C4-2B (cell line): ENCODE data around the gene MYH13.

Experiments
- ZFX ChIP-seq: fragments of 450-650 bp; IDR thresholded peaks from 2 replicates; pipeline ENCODE4 v1.6.1; 2017
- TF ChIP-seq, protein P1 (sequence below): fragments of 450-650 bp; conservative IDR thresholded peaks from 2 replicates; pipeline ENCODE4 v1.5.1; 2017; ENCODE audit warnings: mild to moderate bottlenecking

DNA sequence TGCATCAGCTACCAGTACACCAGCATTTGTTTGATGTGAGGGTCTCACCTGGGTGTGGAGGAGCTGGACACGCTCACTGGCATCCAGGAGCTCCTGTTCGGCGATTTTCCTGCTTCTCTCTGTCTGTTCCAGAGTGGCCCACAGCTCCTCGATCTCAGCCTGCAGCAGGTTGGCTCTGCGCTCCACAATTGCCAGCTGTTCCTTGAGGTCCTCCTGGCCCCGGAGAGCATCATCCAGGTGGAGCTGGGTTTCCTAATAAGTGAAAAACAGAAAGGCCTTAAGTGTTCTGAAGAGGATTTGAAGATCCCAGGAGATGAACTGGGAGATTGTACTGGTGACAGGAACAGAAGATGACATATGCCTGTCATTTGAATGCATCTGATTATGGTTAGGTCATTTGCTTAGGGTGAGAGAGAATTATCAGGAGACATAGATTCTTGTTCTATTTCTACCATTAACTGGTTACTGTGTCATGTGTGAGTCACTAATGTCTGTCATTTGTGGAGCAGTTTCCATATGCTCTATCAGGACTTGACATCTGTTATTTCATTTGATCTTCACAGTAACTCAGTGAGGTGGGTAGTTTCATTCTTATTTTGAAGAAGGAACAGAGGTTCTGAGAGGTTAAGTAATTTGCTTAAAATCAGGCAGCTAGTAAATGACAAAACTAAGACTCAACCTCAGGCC lies 21.5 kb upstream of the MYH13 start:
- TF ChIP-seq, protein P1, sequence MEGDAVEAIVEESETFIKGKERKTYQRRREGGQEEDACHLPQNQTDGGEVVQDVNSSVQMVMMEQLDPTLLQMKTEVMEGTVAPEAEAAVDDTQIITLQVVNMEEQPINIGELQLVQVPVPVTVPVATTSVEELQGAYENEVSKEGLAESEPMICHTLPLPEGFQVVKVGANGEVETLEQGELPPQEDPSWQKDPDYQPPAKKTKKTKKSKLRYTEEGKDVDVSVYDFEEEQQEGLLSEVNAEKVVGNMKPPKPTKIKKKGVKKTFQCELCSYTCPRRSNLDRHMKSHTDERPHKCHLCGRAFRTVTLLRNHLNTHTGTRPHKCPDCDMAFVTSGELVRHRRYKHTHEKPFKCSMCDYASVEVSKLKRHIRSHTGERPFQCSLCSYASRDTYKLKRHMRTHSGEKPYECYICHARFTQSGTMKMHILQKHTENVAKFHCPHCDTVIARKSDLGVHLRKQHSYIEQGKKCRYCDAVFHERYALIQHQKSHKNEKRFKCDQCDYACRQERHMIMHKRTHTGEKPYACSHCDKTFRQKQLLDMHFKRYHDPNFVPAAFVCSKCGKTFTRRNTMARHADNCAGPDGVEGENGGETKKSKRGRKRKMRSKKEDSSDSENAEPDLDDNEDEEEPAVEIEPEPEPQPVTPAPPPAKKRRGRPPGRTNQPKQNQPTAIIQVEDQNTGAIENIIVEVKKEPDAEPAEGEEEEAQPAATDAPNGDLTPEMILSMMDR = no peak
- no peak for TF ChIP-seq ZFX
